Lung (tissue), 12 donors: ENCODE measurements around the gene EXOC6. TPM values are rescaled to one million over a fixed set of nuclear protein-coding genes. Genes with fewer than 3 reads are reported as not detected.

Experiments
- ATAC-seq: fragments of 200-7000 bp; cut with Tn5 transposase; one replicate; pipeline ENCODE4 v1.9.1; 2020; ENCODE audit warnings: moderate number of reproducible peaks; ENCODE audit not compliant: insufficient read depth, low FRiP score
- DNase-seq, 3 donors: peaks; one replicate each; pipeline ENCODE4 v3.0.0-alpha.2; 2013 to 2017
- H3K27ac ChIP-seq, 2 donors: one replicate each; pipeline ENCODE4 v1.5.1; 2013; ENCODE audit warnings: mild to moderate bottlenecking in 2 of 2, moderate library complexity in 2 of 2, control low read depth in 1 of 2, inconsistent platforms in 1 of 2, low read depth in 1 of 2, low read length in 1 of 2
- H3K27me3 ChIP-seq, 3 donors: one replicate each; pipeline ENCODE4 v1.5.1; 2013; ENCODE audit warnings: low read length in 2 of 3; ENCODE audit not compliant: control insufficient read depth in 3 of 3, insufficient read depth in 3 of 3
- H3K36me3 ChIP-seq, 4 donors: one replicate each; pipeline ENCODE4 v1.5.1; 2013; ENCODE audit warnings: low read length in 4 of 4, mild to moderate bottlenecking in 1 of 4, moderate library complexity in 1 of 4; ENCODE audit not compliant: control insufficient read depth in 4 of 4, insufficient read depth in 4 of 4
- H3K4me1 ChIP-seq, 5 donors: one replicate each; pipeline ENCODE4 v1.5.1; 2013; ENCODE audit warnings: low read length in 5 of 5, mild to moderate bottlenecking in 2 of 5, moderate library complexity in 1 of 5; ENCODE audit not compliant: control insufficient read depth in 5 of 5, insufficient read depth in 5 of 5
- H3K4me3 ChIP-seq: one replicate; pipeline ENCODE4 v1.5.1; 2013; ENCODE audit warnings: mild to moderate bottlenecking, control low read depth, moderate library complexity
- H3K9ac ChIP-seq, 2 donors: one replicate each; pipeline ENCODE4 v1.5.1; 2013; ENCODE audit warnings: low read length in 2 of 2, control low read depth in 1 of 2; ENCODE audit not compliant: insufficient read depth in 1 of 2
- H3K9me3 ChIP-seq, 4 donors: one replicate each; pipeline ENCODE4 v1.5.1; 2013; ENCODE audit warnings: low read length in 3 of 4, mild to moderate bottlenecking in 1 of 4, moderate library complexity in 1 of 4; ENCODE audit not compliant: control insufficient read depth in 4 of 4, insufficient read depth in 3 of 4
- CTCF ChIP-seq: IDR thresholded peaks from 2 replicates; pipeline ENCODE4 v1.5.1; 2012; ENCODE audit warnings: mild to moderate bottlenecking; ENCODE audit errors: control extremely low read depth, extremely low read depth
- WGBS, 2 donors: extraction: QIAGEN DNeasy Blood & Tissue Kit; methylation state at CpG; one replicate each; pipeline ENCODE4 v1.1.7; 2013; 5-methylcytosine and 5-hydroxymethylcytosine counted together
- polyA plus RNA-seq, 2 donors: library from polyadenylated mRNA; stranded (reverse); fragments of 200-250 nt; gene quantifications; one replicate each; pipeline ENCODE4 v1.2.1, GENCODE V29; 2013
- total RNA-seq, 2 donors: library from RNA; depleted of rRNA in 1 of 2; stranded (reverse); fragments of >200 nt in 1 of 2; gene quantifications; one replicate each; pipeline ENCODE4 v1.2.1, GENCODE V29; 2014 to 2021
- donor health status: control.
- donor health status: control.
- donor health status: Bipolar disorder and iron deficiency.
- donor health status: healthy.
- donor health status: DM: yes; HTN: yes; CAD: no.

The EXOC6 gene
- total and polyA plus RNA-seq, 4 donors = 8.6 to 40.1 (median 11.9) TPM

GRCh38 chr10:92918603-92919002, 70.3 kb downstream of the EXOC6 start:
- no peak for TF ChIP-seq CTCF
- Histone ChIP-seq H3K27me3 (no peaks in the 10 kb centered on the region), H3K9ac (no peak overlapping the region), H3K36me3 (peaks cover 0 to 5% (median 2%) of the 10 kb centered on the region in 4 donors), H3K9me3 (no peaks in the 10 kb centered on the region), H3K4me1 (no peaks in the 10 kb centered on the region), H3K4me3 (no peak overlapping the region), H3K27ac (no peak overlapping the region)
- DNase-seq = no peak
- WGBS, 2 donors = 97% methylated on average over 3 of the region's 3 CpGs
- ATAC-seq = no peak

GRCh38 chr10:92920866-92921265, 72.5 kb downstream of the EXOC6 start:
- Histone ChIP-seq H3K4me3 (no peak overlapping the region), H3K4me1 (no peaks in the 10 kb centered on the region), H3K27ac (no peak overlapping the region), H3K9ac (no peak overlapping the region), H3K9me3 (no peaks in the 10 kb centered on the region), H3K36me3 (peaks cover 0 to 7% (median 2%) of the 10 kb centered on the region in 4 donors), H3K27me3 (no peaks in the 10 kb centered on the region)
- DNase-seq (no peak), ATAC-seq (no peak)
- TF ChIP-seq CTCF = no peak

- no peak for DNase-seq
- no peak for ATAC-seq
- TF ChIP-seq CTCF = no peak
- peaks cover 0 to 5% (median 2%) of the 10 kb centered on the region in 4 donors for H3K36me3 ChIP-seq
- WGBS, 2 donors = 96 to 97% methylated on average over 1 of the region's 1 CpG
- no peaks in the 10 kb centered on the region for H3K4me1 ChIP-seq
- H3K27ac ChIP-seq = no peak overlapping the region
- no peak overlapping the region for H3K4me3 ChIP-seq
- H3K9ac ChIP-seq = no peak overlapping the region
- H3K9me3 ChIP-seq = no peaks in the 10 kb centered on the region
- no peaks in the 10 kb centered on the region for H3K27me3 ChIP-seq
Measured at GRCh38 chr10:92923416-92923815, 75.1 kb downstream of the EXOC6 start.

GRCh38 chr10:92929896-92930295, 81.6 kb downstream of the EXOC6 start:
- DNase-seq (no peak), ATAC-seq (no peak)
- 97 to 100% methylated on average over 5 of the region's 5 CpGs for WGBS, 2 donors
- Histone ChIP-seq H3K27ac (no peak overlapping the region), H3K9ac (no peak overlapping the region), H3K36me3 (peaks cover 0 to 7% (median 0%) of the 10 kb centered on the region in 4 donors), H3K4me3 (no peak overlapping the region), H3K9me3 (no peaks in the 10 kb centered on the region), H3K4me1 (no peaks in the 10 kb centered on the region), H3K27me3 (no peaks in the 10 kb centered on the region)
- no peak for TF ChIP-seq CTCF
